GM21576 (cell line): ENCODE measurements around the gene SKAP1.

Experiments
- ATAC-seq: cut with Tn5 transposase; IDR thresholded peaks from one replicate; pipeline ENCODE4 v1.9.1; 2021; ENCODE audit warnings: mild to moderate bottlenecking, moderate library complexity; ENCODE audit not compliant: unreplicated experiment

SKAP1 gene

DNA sequence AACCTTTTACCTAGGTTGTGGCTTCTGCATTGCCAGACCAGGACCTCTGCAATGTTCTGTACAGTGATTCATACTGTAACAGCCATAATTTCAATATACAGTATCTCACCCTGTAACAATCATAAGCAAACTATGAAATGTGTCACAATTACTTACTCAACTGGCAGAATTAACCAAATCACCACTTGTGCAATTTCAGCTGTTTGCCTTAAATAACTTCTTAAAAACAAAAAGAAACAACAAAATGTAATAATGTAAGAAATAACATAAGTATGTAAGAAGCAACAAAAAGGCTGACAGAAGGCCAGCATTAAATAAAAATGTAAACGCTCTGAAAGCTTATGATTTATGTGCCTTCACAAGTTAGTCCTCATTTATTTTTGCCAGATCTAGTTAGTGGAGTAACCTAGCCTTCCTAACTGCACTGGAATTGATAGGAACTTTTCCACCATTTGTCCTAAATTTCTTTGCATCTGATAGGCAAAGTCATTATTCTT, 96.9 kb downstream of the SKAP1 start:
- ATAC-seq: no peak

DNA sequence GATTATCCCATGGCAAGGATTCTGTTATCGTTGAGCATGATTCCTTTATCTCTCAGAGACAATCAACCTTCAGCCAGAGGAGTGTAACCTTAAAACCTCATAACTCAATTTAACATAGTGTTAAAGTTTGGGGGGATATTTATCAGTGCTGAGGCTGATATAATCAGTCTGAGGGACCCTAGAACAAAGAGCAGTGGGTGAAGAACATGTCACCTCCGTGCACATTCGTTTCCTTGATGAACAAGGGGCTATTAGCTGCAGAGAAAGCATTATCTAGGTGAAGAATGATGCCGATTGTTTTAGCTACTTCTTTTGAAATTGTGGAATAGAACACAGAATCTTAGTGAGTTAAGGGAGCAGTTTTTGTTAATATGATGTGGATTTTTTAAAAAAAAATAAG, 99.1 kb downstream of the SKAP1 start:
- ATAC-seq: no peak

DNA sequence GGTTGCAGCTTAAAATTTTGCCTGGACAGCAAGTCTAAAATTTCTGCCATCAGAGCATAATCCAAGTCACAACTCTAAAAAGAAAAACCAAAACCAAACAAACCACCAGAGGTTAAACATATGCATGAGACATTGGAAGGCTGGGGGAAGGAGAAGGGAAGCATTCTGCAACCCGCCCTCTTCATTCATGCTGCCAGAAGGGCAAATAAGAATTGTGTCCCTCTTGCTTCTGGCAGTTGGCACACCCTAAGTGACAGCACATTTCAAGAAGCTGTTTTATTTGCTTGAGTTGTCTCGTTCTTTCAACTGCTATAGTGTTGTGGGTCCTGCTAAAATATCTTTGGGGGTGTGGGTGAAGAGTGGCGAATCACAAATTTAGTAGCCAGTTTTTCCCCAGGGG, 99.6 kb downstream of the SKAP1 start:
- no peak for ATAC-seq

DNA sequence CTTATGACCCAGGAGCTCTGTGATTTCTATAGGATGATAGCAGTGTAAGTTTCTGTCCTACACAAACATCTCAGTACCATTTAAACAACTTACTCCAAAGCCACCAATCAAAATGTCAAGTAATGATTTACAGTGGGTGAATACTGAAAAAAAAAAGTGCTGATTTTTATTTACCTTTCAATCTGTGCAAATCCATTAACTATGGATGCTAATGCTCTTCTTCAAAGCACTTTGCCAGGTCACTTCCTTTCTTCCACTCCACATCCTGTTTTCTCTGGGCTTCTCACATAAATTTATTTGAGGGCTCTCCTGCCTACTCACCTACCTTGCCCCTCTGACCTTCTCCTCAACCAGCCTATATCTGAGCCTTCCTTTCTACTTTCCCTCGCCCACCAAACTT, 101.6 kb downstream of the SKAP1 start:
- no peak for ATAC-seq

DNA sequence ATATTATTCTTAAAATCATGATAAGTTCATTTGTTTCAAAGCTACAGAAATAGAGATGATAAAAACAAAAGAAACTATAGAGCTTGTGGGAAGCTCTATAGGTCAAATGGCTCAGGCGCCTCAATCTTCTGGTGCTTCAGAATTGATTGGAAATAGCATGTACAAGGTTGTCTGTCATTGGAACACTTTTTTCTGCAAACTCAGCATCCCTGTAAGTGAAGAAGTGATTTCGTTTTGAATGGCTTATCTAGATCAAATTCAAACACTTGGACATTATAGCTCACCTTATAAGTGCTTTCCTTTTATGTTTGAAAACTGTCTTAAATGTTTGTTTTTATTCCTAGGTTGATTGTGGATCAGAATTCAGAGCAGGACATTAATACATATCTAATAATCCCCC, 103.7 kb downstream of the SKAP1 start:
- no peak for ATAC-seq

DNA sequence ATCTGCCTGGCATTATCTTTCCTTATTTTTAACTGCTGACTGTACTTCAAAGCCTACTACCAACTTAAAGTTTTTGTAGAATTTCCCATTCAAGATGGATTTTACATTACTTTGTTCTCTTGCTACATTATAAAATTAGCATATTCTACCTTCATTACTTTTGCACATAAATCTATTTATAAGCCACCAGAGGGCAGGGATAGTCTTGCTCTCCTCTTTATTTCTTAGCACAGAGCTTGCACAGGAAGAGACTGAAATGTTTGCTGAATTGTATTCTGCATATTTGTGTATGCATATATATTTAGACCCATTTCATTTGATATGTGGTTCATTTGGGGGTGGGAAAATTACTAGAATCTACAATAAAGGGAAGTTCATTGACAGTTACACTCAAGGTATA, 108.0 kb downstream of the SKAP1 start:
- no peak for ATAC-seq

DNA sequence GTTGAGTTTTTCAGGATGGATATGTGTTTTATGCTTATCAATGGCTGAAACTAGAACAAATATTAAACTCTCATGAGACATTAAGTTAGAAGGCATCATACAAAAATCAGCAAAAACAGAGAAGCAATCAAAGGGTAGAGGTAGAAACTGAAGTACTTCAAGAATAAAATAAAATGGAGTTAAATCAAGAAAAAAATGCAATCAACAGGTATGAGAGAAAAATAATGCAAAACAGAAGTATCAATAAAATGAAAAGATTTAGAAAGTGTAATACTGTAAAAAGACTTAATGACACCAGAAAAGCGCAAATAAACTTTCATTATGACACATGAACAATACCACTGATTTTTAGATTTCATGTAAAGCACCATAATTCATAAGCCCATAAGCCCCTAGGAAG, 112.3 kb downstream of the SKAP1 start:
- no peak for ATAC-seq

DNA sequence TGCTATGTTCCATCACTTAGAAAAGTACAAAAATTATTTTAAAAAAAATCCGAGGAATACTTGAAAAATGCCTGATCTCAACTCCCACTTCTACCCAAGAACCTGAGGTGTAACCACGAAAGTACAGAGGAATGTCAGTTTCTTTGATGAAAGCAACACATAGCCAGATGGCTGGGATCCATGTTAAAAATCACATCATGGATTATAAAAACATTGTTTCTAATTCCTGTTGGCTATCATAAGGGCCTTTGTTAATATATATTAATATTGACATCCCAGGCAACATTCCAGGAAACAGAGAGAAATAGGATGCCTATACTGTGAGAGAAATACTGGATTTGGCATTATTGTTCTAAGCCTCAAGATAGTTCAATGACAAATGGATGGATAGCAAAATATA, 115.3 kb downstream of the SKAP1 start:
- ATAC-seq: no peak

DNA sequence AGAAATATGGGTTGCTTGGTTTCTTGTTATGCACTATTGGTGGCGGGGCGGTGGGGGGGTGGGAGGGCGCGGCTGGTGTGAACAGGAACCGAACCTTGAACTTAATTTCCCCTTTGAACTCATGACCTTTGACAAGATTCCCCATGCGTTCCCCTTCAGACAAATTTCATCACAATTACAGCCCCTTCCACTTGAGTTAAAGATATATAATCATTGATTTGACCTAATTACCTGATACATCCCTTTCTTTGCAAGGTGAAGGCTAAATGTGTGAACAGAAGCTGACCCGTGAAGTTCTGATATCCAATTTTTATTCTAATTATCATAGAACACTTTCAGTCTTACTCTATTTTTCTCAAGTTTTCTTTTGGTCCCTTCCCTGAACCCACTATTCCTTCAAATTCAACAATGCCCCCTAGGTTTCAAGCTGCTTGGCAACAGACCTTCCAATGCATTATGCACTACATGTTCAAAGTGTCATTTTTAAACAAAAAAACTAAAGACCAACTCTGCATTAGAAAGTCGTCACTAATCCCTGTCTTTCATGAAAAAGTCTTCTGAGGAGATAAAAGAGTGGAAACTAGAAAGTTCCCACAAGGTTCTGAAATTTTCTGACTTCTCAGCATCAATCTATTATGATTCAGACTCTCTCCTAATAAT, 116.8 kb downstream of the SKAP1 start:
- no peak for ATAC-seq

DNA sequence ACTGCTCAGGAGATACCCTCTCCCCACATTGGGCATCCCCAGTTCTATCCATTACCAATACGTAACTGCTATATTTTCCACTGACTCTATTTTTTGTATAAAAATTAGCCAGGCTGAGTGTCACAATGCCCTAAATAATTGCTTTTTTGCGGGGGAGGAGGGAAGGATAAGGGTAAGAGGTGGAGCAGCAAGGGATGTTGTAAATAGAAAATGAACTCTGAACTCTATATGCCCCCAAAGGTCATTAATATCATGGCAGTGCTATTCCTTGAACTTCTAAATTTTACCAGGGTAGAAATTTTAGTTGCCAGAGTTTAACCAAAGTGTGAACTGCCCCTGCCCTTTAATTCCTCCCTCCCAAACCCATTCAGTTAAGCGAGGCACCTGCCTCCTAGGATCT, 118.7 kb downstream of the SKAP1 start:
- no peak for ATAC-seq

DNA sequence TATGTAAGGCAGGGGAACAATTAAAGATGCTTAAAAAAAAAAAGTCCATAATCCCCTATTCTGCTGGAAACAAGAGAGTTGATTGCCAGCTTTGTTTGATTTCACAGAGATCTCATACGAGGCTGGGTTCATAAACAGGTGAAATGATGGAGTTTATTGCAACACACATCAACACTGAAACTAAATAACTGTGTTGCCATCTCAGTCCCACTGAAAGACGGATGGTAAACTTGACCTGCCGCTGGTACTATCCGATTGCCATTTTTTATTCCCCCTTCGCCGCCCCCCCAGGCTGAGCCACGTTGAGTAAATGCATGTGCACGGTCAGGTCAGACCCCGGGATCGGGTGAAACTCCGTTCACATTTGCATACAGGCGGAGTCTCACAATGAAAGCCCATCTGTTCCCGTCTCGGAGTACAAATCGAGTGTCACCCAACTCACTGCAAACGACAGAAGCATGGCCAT, 119.2 kb downstream of the SKAP1 start:
- ATAC-seq: no peak

DNA sequence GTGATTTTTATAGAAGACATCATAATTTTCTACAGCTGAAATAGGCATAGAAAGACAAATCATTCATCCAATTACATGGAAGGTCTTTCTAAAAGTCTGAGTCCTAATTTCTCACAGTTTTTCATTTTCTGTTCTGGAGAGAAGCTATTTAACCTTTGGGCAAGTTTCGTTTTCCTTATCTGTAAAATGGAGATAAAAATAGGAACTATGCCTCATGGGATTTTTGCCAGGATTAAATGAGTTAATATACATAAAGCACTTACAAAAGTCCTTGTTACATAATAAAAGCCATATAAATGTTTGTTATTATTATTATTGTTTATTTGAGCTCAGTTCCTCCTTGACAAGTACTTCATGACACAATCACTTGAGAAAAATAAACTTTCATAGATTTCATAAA, 121.4 kb downstream of the SKAP1 start:
- no peak for ATAC-seq

DNA sequence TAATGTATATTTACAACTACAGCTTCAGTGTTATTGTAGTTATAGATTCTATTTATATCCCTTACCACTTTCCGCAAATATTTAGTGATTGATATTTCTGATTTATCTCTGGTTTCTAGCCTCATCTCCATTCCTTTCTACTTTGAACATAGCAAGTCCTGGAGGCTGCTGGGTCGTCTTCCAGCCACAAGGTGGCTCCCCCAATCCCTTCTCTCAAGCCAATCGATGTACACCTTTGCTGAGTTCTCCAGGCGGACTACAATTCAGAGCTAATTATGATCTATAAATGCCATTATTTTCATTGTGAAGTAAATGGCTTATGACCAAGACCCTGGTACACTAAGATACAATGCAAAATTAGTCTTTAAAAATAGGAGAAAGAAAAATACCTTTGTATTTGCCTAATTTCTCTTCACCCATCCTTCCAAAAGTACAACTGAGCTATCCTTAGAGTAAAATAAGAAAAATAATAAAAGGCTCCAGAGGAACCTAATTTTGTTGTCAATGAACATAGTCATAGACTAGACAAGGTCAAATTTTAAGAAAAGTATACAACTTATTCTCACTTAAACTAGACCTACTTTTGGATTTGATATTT, 122.1 kb downstream of the SKAP1 start:
- ATAC-seq: no peak

DNA sequence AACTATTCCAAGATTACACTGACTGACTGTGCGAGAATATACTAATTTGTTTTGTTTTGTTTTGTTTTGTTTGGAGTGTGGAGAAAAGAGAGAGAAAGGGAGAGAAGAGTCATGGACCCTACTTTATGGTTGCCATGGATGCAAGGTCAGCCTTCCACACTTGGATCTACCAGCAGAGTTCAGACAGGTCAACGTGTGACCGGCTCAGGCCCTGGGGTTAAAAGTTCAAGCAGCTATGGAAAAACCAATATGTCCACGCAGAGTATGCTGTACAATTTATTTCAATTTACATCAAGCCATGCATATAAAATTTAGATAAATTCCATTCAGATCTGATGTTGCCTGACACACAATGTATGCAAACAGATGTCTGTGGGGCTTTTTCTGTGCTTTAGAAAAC, 122.8 kb downstream of the SKAP1 start:
- ATAC-seq: no peak

DNA sequence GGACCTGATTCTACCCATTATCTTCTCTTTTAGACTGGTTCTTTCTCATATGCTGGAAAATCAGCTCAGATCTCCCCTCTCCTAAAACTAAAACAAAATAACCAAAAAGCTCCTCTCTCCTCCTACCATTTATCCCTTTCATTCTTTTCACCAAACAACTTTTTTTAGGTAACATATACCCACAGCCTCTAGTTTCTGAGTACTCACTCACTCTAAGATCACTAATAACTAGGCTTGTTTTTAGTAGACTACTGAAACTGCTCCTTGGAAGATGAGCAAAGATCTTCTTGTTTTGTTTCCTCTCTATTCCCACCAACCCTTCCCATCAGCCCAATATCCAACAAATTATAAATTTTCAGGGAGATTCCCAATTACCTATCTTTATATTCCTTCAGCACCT, 129.0 kb downstream of the SKAP1 start:
- ATAC-seq: no peak

DNA sequence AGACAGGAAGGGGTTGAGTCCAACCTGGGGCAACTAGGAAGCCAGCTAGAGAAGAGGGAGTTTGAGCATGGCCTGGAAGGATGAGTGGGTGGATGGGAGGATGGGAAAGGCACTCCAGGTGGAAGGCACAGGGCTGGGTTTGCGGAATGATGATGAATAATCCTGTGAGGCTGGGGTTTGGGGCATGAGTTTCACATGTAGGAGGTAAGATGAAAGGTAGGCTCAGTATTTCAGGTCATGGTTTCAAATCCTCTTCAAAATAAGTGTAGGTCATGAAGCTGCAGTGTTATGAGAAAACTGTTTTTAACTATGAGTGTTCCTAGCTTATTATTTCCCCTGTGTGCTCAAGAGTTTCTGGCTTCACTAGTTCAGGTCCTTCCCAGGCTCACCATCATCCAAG, 130.3 kb downstream of the SKAP1 start:
- ATAC-seq: peak; percentile 48

DNA sequence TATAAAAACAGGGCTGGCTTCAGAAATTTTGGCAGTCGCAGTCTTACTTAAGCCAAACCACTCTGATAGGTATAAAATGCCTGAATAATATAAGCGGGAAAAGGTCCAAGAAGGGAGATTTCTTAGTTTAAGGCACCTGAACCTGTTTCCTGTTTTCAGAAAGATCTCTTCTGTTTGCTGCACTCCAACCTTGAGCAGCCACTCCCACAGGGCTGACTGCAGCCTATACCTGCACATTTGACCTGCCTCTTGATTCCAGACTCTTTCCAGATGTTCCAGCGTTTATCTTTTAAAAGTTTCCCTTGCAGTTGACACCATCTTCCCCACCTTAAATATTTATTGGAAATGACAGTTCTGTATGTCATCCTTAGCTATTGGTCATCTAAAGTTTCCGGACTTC, 132.2 kb downstream of the SKAP1 start:
- no peak for ATAC-seq

DNA sequence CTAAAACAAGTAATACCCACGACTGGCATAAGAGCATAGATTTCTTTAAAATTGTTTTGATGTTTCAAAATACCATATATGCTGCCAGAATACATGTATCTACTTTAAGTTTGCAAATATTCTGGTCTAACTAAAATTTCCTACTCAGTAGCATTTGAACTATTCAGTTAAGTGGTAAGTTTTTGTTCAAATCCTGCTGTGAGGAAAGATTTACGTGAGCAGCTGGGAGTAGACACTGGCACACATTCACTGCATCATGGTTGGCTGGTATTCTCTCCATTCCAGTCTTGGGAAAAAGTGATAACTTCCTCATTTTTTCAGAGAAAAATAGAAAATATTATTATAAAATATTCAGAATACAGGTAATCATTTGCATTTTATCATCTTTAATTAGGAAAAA, 133.6 kb downstream of the SKAP1 start:
- no peak for ATAC-seq

DNA sequence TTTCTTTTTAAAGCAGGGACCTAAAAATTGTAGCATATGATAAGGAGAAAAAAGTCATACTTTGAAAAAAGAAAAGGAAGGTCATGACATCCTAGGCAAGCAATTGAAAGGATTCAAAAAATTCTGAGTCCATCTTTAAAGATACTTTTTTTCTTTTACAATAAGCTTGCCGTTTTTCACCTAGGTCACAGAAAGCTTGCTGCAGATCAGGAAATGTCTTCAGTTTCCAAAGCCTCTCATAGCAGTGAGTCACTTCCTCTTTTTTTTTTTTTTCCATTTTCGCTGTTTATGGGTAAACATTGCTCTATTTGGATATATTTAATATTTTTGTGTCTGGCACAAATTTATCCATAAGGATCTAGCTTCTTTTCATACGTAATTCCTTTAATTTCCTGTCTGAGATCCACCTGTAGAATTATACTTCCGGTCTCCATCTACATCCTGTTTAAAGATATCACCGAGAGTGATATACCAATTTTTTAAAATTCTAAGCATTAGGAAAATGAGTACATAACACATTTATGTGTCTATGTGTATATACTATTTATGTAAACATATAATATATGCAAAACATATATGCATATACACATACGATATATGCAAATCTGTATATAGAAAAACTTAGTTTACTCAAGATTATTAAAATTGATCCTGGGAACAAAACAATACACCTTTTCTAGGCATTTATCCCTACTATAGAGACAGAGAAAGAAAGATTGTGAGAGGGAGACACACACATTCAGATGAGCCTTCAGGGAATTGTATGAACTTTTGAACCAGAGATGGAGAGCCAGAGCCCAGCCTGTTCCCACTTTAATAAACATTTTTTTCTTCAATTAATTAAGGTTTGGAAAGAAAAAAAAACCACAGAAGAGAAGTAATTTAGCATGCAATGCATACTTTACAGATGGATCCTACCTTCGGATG, 134.4 kb downstream of the SKAP1 start:
- no peak for ATAC-seq

DNA sequence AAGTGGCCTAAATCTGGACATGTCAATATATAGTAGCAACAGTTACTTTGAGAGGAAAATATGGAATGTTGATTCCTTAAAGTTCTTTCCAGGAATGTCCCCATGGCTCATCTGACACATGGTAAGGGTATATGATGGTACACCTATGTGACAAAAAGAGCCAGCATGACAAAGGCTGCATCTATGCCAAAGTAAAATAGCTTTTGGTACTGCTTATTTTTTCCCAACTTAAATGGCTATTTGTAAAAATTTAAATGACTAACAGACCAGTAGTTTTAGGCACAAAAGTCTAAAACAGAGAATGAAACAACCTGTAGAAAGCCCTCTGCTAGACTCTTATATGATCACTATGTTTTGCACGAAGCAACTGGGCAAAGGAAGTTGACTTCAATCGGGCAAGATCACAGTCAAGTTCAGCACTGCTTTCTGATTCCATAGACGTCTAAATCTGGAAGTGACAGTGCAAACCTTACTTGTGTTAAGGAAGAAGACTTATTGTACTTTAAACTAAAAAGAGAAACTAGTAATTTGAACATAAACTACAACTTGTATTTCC, 135.1 kb downstream of the SKAP1 start:
- ATAC-seq: no peak

DNA sequence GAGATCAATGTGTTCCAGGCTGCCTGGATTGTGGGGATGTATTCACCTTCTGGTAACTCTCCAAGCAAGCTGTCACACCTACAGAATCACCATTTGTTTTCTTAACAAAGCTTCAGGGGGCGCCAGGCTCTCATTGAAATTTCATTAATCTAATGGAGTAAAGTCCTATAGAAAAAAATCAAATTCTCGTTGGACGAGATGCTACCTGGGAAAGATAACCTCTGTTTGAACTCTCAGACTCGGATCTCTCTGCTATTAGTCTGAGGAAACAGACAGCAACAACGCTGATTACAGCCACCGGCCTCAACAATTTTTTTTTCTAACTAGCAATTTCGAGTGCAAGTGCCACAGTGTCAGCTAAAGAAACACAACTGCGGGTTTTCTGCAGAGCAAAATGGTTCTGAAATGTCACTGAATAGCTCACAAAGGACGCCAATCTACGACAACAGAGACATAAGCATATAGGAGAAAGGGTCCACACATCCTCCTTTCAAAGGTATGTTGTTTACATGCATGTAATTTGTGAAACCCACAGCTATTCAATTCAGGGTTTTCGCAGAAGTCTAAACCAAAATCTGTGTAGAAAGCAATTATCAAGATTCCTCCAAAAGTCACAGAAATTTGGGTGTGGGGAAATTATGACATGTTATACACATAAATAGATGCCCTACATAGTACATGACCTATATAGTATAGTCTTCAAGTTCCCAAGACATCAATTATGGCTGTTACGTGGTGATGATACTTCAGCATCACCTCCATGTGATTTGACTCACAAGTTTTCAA, 135.8 kb downstream of the SKAP1 start:
- no peak for ATAC-seq
